A673 (cell line): Measurements from ENCODE around the gene SLC2A2.

Source experiments
- EZH2 ChIP-seq: fragments of 200-600 bp; sonication (generic); IDR thresholded peaks from 2 replicates; pipeline ENCODE4 v1.6.1; 2017; ENCODE audit warnings: borderline replicate concordance, low read depth, mild to moderate bottlenecking, mixed read lengths, antibody characterized with exemption, low read length; ENCODE audit not compliant: poor library complexity, severe bottlenecking
- TF ChIP-seq, protein P1 (sequence below): fragments of 300-800, 200-600 bp; sonication (generic); conservative IDR thresholded peaks from 2 replicates; pipeline ENCODE4 v1.5.1; 2017; ENCODE audit warnings: low read depth, mild to moderate bottlenecking, antibody characterized with exemption, low read length, moderate library complexity, mixed read lengths

DNA sequence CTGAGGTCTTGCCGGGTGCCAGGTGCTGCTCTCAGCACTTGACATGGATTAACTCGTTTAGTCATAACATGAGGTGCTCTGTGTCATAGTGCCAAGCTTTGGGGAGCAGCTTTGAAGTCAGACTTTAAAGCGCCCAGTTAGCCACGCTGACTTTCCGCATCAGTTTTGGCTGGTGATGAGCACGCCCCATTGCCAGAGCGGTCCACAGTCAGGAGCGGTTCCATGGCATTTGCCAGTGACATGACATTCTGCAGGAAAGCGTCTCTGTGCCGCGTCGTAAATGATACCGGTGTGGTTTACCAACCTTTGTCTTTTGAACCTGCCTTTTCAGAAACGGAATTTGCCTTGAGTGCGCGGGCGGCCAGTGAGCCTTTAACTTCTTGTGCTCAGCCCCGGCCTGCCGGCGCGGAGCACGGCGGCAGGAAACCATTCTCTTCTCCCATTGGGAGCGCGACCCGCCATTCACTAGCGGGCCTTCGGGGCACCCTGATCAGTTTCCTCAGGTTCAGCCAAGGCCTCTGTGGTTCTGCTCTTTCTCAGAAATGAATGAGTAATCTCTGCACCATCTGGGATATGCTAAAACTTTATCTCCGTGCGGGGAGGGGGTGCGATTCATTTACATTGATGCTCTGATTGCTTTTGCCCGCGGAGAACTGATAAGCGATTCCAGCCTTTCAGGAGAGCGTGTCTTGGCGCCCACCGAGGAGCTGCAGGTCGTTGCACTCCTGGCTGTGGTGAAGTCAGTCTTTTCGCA lies 1.7 kb upstream of the SLC2A2 start:
- TF ChIP-seq, protein P1, sequence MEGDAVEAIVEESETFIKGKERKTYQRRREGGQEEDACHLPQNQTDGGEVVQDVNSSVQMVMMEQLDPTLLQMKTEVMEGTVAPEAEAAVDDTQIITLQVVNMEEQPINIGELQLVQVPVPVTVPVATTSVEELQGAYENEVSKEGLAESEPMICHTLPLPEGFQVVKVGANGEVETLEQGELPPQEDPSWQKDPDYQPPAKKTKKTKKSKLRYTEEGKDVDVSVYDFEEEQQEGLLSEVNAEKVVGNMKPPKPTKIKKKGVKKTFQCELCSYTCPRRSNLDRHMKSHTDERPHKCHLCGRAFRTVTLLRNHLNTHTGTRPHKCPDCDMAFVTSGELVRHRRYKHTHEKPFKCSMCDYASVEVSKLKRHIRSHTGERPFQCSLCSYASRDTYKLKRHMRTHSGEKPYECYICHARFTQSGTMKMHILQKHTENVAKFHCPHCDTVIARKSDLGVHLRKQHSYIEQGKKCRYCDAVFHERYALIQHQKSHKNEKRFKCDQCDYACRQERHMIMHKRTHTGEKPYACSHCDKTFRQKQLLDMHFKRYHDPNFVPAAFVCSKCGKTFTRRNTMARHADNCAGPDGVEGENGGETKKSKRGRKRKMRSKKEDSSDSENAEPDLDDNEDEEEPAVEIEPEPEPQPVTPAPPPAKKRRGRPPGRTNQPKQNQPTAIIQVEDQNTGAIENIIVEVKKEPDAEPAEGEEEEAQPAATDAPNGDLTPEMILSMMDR = no peak
- no peak for TF ChIP-seq EZH2
